ENCODE data around the gene RNF182.
"Not testable (repeated sequence)": the region's sequence is repeated elsewhere in the genome, so short reads cannot be mapped to it uniquely, and the experiment has no call there.

The RNF182 gene

DNA sequence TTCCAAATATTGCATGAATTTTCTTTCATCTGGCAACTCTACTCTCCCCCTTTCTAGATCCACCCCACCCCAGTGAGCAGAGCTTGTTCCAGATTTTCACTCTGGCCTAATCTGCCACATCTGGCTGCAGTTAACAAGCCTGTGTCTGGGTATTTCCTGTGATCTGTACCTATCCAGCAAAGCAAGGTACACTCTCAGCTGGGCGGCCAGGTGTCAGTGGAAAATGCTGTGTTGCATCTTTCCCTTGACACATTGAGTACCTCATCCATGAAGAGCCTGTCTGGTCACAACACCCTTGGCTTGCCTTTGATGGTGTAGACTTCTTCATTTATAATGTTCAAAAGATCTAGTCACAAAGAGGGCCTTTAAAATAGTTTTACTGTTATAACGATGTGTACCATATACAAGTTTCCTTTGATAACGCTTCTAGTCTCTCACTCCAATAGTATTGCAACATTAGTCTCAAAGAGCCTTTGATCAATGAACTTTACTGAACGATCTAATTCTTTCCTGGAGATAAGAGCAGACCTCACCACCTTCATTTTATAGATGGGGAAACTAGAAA is 6.0 kb upstream of the RNF182 start:
- FAIRE-seq: no peak

DNA sequence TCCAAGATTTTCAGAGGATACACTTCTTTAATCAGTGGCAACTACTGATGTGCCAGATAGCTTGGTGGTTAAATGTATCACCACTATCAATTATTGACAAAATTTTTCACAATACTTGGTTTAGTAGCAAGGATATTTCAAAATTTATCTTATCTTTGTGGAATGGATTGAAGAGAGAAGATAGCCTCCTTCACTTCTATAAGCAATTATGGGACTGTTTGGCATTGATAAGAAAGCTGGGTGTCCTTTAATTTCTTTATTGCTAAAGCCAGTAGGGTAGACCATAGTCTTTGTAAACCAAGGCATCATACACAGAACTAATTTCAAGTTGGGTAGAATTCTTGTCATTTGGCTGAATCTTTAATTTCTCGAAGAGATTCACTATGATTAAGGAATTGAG is 4.9 kb upstream of the RNF182 start:
- FAIRE-seq: no peak

DNA sequence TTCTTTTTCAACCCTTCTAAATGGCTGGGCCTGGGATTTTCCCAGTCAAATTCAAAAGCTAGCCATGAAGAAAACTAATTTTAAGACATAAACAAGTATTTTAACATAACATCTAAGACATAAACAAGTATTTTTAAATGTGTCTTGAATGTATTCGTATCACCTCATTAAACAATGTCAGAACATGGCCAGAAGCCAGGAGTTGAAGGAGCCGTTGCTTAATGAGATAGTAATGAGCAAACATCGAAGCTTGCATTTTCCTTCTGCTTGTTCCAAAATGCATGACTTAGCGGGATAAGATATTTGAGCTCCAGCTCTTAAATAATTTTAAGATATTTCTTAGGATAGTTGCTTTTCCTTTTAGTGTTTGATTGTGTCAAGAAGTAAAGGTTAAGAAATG is 4.2 kb upstream of the RNF182 start:
- no peak for FAIRE-seq

DNA sequence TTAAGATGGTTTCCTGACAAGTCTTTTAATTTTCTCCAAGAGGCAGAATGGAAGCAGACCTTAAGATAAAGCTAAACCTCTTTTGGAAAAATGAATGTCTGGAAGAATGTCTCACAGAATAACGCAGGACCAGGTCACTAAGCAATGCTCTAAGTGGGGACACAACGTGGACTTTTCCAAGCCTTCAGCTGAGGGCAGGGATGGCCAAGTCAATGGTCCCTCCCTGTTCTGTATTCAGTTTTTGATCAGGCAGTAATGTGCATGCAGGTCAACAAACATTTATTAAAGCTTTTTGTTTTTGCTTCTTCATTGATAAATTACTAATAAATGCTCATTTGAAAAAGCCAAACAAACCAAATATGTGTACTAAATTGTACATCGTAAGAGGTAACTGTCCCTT is 2.0 kb upstream of the RNF182 start:
- FAIRE-seq: no peak

DNA sequence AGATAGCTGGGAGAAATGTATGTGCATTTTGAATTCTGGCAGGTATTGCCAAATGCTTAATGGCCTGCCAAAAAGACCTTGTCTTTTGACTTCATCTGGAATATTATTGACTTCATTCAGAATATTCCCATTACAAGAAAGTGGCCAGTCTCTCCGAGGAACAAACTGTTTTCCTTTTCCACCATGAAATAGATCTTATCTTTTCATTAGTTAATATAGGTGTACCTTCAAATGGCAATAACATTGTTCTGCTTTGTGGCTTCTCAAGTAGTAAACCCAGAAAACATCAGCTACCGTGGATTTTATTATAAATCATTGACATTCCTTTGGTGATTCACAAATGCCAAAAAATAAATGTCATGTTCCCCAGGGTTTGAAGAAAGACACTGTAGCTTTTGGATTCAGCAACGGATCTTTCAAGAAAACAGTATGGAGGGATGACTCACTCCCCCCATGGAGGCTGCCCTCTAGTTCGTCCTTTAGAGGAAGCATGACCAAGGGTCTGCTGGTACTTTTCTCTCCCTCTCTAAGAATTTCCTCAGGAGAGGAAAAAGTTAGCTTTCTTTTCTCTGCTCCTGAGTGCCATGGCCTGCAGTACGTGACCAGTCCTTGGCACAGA is 1.1 kb upstream of the RNF182 start:
- FAIRE-seq: no peak

DNA sequence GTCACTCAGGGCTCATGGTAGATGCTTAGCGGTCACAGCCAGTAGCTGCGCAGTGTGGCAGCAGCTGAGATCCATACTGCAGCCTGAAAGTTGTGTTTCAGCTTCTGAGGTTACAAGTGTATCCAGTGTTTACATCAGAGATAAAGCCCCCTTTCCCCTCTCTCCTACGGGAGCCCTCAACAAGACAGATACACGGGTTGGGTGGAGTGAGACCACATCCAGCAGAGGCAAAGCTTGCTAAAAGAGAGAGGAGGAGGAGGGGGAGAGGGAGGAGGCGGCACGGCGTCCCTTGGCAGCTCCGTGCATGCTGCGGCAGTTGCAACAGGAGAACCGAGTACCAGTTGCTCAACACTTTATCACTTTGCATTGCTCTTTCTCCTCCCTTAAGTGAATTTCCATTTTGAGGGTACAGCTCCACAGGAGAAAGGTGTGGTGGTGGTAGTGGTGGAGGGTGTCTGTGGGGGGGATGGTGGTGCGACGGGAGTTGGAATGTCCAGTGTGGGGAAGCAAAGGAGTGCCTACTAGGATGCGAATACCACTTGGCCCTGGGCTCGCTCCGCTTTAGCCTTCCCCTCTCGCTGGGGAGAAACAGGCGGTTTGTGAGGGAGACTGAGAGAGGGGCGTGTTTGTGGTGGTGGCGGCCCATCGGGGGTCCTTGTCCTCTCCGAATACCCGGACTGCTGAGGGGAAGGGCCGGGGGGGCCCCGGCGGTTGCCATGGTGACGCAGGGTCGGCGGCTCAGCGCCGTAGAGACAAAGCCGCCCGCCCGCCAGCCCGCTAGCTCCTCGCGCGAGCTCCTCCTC is 405 bp upstream of the RNF182 start:
- FAIRE-seq: no peak

DNA sequence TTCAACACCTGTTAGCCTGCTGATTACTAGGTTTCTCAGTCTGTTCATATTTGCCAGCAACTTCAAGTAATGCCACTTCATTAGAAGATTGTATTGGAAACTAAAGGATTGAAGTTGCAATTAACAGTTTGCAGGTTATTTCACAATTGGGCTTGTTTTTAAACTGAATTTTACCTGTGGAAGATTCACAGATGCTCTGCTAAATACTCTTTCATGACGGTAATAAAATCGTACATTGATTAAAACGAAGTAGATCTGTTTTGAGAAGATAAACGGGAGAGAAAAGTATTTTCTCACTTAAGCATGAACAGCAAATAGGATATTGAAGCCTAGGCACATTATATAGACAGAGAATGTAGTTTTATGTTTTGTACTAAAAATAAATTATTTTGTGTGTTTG is 1.6 kb downstream of the RNF182 start:
- FAIRE-seq: no peak

DNA sequence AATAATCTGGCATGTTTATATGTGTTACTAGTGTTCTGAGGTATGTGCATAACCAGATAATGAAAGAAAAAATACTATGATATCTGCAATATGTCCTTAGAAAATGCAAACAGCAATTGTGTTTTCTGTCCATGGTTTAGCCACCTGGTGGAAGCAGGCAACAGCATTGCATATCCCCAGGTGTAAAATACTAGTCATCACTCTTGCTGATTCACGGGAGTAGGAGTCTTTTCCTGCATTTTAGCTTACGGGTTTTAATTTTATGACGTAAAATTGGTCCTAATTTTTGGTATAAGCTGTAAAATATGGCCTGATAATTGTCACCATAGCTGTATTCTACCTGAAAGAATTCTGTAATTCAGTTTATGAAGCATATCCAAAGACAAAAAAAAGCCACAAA is 2.5 kb downstream of the RNF182 start:
- FAIRE-seq: no peak

DNA sequence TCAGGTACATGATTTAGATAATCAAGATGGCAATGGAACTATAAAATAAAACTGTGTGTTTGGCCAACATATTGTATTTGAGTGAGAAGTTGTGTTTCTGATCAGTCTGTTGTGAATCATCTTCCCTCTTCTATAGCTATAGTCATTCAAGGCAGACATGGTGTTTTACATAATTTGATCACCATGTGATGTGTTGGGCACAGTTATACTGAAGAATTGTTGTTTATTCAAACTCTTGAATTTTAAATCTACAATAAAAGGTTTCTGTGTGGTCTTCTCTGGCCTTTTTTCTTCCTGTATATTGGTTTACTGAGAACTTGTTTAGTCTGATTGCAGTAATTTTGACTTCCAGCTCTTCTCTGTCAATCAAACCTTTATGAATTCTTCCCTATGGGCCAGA is 4.4 kb downstream of the RNF182 start:
- FAIRE-seq: no peak

DNA sequence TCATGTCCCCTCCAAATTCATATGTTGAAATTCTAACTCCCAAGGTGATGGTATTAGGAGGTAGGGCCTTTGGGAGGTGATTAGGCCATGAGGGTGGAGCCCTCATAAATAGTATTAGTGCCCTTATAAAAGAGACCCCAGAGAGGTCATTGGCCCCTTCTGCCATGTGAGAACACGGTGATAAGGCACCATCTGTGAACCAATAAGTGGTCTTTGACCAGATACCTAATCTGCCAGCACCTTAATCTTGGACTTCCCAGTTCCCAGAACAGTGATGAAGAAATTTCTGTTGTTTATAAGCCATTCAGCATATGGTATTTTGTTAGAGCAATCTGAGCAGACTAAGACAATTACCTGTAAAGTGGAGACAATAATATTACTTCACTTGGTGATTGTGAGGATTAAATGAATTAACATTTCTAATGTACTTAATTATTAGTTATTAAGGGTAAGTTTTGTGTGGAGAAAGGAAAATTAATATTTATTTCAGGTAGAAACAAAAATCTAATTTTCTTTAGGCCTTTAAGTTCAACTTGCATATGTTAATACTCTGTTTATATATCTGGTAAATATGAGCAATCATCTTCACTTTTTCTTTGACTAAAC is 7.1 kb downstream of the RNF182 start:
- FAIRE-seq: no peak

DNA sequence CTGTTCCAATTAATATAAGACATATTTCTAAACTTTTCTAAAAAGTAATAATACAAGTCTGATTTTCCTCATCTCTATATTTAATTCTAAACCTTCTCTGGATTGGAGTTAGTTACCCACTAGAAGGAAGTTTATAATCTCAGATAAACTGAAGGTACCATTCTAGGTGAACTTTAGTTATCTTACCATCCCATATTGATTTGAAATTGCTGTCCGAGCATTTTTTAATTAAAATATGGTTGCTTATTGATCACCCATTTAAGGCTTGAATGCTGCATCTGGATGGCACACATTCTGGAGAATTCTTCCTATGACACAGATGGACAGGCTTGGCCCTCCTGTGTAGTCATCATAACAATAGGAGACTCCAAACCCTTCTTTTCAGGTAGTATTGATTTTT is 8.0 kb downstream of the RNF182 start:
- FAIRE-seq: no peak

DNA sequence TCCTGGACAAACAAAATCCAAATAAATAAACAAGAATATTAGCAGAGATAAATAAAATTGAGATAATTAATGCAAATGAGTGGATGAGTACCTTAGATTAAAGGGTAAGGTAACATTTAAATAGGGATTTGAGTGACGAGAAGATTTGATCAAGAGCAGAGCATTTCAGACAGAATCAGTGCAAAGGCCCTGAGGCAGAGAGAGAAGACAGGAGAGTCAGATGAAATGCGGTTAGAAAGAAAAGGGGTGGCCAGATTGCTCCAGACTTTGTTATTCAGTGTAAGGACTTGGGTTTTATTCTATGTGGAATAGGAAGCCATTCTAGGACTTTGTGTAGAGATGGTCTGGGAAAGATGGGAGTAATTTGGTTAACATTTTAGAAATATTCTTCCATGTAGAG is 10.0 kb downstream of the RNF182 start:
- FAIRE-seq: no peak

DNA sequence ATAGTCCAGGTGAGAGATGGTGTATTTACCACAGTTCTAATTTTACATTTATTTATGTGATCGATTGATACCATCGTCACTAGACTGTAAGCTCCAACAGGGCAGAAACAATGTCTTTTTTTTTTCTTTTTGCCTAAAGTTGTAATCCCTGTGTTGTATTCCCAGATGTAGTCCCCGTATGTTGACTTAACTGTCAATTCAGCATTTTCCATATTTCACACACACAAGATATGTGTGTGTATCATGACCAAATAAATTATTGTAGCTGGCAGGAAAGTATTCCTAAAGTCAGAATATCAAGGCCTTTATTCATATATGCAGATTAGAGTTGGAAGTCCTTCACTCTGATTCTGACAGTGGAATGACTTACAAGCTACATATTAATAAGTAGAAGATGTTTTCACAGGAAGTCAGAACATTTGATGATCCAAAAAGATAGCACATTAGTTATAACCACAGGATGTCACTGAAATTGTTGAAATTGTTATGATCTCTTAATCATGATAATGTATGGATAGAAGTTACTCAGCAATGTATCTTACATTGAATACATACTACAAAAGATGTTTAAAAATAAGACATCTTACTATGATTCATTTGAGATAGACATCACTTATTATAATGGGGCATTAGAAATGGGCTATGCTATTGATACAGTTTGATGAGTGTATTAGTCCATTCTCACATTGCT is 10.6 kb downstream of the RNF182 start:
- no peak for FAIRE-seq

DNA sequence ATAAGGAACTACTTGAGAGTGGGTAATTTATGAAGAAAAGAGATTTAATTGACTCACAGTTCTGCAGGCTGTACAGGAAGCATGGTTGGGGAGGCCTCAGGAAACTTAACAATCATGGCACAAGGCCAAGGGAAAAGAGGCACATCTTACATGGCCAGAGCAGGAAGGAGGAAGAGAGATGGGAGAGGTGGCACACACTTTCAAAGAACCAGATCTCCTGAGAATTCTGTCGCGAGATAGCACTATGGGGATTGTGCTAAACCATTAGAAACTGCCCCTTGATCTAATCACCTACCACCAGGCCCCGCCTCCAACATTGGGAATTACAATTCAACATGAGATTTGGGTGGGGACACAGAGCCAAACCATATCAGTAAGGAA is 11.1 kb downstream of the RNF182 start:
- not testable (repeated sequence) for FAIRE-seq

DNA sequence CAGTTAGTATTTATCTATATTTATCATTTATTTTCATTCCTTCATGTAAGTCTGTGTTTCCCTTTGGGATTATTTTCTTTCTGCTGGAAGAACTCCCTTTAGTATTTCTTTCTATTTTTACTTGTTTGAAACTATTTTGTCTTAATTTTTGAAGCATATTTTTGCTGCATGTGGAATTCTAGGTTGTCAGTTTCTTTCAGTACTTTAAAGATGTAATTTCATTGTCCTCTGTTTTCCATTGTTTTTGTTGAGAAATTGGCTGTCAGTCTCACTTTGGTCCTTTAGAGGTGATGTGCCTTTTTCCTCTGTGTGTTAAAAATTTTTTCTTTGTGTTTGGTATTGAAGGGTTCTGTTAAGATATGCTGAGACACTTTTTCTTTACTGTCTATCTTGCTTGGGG is 17.1 kb downstream of the RNF182 start:
- no peak for FAIRE-seq

DNA sequence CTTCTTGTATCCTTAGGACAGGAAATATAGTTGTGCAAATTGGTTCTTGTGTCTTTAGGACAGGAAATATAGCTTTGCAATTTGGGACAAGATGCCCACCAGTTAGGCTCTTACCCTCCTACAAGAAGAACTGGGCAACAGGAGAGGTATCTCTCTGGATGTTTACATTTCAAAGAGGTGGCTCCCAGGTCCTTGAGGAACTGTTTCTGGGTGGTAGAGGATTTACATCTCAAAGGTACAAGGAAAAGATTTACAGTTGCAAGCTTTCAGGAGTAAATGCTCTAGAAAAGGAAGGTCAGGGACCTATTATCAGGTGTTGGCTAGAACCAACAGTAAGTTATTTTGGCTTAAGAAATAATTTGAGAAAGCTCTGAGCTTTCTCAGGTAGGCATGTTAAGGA is 19.2 kb downstream of the RNF182 start:
- no peak for FAIRE-seq

DNA sequence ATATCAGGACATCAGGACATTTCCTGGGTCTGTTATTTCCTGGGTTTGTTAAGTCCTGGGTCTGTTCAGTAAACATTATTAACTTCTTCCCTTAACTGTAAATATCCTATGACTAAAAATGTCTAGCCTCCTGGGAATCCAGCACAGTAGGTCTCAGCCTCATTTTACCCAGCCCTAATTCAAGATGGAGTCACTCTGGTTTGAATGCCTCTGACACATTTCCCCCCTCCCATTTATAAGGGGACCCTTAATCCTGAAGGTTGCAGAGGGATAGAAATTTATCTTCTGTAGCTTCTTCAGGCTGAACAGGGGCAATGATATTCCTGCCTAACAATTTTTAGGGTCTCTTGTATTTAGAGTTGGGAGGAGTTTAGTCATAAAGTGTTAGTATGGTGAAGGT is 21.8 kb downstream of the RNF182 start:
- FAIRE-seq: no peak

DNA sequence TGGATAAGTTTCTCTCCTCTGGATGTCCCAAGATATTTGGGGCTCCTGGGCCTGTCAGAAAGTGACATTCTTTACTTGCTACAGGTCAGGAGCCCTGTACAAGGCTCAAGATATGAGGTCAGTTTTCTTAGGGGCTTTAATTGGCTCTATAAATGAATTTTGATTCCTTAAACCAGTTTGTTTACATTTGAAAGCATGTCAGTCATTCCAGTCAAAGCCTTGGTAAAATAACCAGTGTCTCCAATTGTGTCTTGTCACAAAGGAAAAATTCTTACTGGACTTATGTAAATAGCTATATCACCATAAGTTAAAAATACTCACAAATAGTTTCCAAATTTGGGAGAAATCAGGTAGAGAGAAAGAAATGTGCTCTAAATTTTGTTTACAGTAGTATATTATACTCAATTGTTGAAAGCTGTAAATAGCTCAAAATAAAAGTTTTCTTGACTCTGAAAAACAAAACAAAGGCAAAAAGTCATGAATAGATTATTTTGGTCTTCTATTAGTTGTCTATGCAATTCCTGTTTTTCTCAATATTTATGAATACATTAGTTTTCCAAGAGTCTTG is 22.9 kb downstream of the RNF182 start:
- FAIRE-seq: no peak

DNA sequence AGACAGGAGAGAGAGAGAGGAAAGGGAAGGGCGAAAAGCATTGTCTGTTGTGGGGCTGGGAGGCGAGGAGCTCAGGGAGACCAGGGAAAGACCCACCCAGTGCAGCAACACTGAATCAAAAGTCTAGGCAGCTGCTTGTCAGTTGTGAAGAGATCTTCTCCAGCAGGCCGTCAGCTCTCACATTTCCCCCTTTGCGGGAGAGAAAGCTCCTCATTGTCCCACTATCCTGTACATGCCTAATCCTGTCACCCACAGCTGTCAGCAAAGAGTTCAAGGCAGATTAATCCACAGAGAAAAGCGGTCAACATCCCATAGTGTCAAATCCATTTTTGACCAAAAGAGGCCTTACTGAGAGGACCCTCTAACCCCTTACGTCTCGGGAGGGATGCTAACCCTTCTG is 27.3 kb downstream of the RNF182 start:
- FAIRE-seq: no peak

DNA sequence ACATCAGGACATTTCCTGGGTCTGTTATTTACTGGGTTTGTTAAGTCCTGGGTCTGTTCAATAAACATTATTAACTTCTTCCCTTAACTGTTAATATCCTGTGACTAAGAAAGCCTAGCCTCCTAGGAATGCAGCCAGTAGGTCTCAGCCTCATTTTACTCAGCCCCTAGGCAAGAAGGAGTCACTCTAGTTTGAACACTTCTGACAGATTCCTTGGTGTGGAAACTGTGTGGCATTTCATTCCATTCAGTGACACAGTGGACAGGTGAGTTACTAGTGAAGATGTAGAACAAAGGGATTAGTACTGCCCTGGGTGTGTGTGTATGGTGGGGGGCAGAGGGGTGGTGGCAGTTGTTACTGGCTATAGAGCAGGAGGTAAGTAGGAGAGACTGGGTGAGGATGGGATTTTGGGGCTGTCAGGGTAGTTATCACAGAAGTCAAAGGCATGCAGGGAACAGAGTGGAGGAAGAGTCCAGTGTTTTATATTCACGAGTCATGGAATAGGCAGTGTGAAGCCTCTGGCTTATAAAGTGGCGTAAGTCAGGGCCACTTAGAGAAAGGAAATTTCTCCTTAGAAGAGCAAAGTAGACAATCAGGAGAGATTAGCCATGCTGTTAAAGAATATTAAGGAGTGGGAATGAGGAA is 28.4 kb downstream of the RNF182 start:
- FAIRE-seq: no peak

DNA sequence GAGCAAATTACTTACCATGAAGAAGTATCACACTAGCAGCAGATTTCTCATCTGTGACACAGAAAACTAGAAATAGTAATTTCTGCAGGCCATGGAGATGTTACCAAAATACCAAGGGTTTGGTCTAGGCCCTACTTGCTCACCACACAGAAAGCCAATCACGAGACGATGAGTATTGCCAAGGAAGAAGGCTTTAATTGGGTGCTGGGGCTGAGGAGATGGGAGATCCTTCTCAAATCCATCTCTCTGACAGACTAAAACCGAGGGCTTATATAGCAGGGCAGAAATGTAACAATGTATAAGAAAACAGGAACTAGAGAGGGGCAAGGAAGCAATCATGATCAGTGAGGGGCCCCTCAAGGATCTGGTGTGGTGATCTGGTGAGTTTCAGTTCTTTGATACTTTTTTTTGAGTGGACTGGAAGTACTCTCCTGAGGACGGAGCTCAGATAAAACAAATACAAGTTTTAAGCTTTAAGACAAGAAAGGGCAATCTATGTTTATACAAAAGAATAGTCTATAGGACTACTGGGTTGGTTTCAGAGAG is 40.9 kb downstream of the RNF182 start:
- FAIRE-seq: no peak

DNA sequence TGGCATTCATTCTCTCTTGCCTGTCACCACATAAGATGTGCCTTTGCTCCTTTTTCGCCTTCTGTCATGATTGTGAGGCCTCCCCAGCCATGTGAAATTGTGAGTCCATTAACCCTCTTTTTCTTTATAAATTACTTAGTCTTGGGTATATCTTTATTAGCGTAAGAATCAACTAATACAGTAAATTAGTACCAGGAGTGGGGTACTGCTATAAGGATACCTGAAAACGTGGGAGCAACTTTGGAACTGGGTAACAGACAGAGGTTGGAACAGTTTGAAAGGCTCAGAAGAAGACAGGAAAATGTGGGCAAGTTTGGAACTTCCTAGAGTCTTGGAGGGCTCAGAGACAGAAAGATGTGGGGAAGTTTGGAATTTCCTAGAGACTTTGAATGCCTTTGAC is 46.6 kb downstream of the RNF182 start:
- no peak for FAIRE-seq

All from endometrium (tissue), 2 donors.